Dermis microvascular lymphatic vessel endothelial cell (primary cell): ENCODE data around the gene IQGAP1. TPM values are rescaled to one million over a fixed set of nuclear protein-coding genes. Genes with fewer than 3 reads are reported as not detected.
"Not testable (repeated sequence)": the region's sequence is repeated elsewhere in the genome, so short reads cannot be mapped to it uniquely, and the experiment has no call there.

ENCODE experiments used
- DNase-seq, 2 donors: peaks; one replicate each; pipeline versions ENCODE4 v3.0.0 to v3.0.0-alpha.2; 2010; ENCODE audit warnings: low read depth in 2 of 2
- total RNA-seq: library from RNA; depleted of rRNA; stranded (reverse); fragments of >200 nt; gene quantifications from 2 replicates; pipeline ENCODE4 v1.2.1, GENCODE V29; 2014

Gene IQGAP1, protein sequence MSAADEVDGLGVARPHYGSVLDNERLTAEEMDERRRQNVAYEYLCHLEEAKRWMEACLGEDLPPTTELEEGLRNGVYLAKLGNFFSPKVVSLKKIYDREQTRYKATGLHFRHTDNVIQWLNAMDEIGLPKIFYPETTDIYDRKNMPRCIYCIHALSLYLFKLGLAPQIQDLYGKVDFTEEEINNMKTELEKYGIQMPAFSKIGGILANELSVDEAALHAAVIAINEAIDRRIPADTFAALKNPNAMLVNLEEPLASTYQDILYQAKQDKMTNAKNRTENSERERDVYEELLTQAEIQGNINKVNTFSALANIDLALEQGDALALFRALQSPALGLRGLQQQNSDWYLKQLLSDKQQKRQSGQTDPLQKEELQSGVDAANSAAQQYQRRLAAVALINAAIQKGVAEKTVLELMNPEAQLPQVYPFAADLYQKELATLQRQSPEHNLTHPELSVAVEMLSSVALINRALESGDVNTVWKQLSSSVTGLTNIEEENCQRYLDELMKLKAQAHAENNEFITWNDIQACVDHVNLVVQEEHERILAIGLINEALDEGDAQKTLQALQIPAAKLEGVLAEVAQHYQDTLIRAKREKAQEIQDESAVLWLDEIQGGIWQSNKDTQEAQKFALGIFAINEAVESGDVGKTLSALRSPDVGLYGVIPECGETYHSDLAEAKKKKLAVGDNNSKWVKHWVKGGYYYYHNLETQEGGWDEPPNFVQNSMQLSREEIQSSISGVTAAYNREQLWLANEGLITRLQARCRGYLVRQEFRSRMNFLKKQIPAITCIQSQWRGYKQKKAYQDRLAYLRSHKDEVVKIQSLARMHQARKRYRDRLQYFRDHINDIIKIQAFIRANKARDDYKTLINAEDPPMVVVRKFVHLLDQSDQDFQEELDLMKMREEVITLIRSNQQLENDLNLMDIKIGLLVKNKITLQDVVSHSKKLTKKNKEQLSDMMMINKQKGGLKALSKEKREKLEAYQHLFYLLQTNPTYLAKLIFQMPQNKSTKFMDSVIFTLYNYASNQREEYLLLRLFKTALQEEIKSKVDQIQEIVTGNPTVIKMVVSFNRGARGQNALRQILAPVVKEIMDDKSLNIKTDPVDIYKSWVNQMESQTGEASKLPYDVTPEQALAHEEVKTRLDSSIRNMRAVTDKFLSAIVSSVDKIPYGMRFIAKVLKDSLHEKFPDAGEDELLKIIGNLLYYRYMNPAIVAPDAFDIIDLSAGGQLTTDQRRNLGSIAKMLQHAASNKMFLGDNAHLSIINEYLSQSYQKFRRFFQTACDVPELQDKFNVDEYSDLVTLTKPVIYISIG (N-terminal part only)
- total RNA-seq, result 139 and 145 TPM in 2 replicates

DNA sequence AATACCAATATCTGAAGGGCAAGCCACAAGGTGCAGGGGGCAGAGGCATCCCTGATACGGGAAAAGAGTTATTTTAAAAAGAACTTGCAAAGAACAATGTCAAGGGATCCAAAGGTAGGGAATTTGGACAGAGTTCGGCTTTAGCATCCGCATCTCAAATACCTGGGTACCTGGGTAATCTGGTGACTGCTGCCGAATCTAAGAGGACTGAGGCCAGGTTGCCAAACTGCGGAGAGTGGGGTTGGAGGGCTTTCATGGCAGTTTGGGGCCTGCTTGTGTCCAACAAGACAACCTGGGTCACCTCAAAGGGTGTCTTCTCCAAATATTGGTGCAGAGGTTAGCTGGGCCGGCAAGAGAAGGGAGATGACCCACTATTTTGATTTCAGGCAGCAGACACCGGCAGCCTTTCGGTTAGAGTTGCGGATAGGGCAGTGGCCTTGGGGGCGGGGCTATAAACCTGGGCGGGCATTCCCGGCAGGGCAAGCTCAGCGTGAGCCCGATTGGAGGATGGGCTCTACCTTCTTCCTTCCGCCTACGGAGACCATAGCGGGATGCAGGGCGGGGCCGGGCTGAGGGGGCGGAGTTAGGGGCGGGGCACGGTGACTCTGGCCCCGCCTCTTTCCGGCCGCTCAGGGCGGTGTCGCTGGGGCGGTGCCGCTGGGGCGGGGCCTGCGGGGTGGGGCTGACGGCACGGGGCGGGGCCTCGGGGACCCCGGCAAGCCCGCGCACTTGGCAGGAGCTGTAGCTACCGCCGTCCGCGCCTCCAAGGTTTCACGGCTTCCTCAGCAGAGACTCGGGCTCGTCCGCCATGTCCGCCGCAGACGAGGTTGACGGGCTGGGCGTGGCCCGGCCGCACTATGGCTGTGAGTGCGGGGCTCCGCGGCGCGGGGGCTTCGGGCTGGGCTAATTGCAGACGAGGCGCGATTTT lies at the start of gene IQGAP1:
TSS of gene IQGAP1 (plus strand) at position 709 of the 928 bp plus-strand sequence. CDS start at position 809, 100 bp downstream.
- DNase-seq, result peak; percentile 93 to 94

DNA sequence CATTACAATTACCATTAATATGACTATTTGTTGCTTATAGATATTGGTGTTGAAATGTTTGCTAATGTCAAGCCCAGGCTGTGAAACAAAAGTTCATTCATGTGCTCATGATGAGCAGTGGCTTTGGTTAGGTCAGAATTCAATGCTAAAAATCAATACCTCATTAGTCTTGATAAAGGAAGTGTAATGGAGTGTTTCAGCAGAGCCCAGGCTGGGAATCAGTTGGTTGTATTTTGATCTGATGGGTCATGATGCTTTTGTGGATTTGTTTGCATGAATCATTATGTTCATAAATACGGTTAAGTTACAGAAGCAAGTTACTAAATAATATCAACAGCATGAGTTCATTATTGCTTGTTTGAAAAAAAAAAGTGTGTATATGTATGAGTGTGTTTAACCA lies 49.5 kb upstream of the IQGAP1 start:
- no peak for DNase-seq

DNA sequence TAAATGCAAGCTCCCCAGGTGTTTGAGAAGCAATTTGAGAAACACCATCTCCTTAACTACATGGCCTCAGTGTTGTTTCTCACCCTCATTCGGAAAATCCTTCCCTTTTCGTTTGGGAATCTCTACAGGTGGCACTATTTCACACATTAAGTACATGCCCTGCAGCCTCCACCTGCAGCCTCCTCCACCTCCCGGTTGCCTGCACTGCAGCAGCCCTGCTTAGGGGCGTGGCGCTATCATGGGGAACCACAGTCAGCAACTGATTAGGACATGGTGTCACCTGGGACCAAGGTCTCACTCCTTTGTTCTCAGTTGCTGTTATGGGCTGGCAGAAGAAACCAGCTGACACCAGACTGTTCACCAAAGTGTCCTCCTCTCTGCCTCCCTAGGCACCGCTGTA lies 47.7 kb upstream of the IQGAP1 start:
- DNase-seq, result no peak

DNA sequence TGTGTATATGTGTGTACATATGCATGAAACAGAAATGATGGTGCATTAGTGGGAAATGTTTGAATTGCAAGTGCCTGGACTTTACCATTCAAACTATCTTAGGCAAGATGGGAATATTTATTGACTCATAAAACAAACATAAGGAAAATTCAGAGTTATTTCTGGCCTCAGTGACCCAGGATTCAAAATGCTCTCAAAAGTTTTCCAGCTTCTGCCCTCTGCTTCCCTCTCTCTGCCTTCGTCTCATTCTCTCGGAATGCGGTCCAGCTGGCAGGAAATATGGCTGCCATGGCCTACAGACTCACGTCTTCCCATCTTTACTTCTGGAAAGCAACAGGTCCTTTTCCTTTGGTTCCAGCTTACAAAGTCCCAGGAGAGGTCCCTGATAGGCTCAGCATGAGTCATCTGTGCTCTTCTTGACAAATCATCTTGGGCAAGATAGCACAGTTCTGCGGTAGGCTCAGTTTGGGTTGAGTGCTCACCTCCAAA lies 44.7 kb upstream of the IQGAP1 start:
- peak in 1 of 2 donors; percentile 62 for DNase-seq

GRCh38 chr15:90344662-90345061 lies 43.4 kb upstream of the IQGAP1 start:
- no peak for DNase-seq

DNA sequence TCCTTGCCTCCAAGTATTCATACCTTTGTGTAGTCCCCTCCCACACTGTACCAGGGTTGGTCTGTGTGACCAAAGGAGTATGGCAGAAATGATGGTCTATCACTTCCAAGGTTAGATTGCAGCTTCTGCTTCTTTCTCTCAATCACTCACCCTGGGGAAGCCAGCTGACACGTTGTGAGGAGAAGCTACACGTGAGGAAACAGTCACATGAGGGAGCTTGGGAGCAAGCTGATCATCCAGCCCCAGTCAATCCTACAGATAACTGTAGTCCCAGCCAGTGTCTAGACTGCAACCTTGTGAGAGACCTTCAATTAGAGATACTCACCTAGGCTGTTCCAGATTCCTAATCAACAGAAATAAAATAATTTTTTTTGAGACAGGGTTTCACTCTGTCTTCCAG lies 42.2 kb upstream of the IQGAP1 start:
- DNase-seq, result no peak

DNA sequence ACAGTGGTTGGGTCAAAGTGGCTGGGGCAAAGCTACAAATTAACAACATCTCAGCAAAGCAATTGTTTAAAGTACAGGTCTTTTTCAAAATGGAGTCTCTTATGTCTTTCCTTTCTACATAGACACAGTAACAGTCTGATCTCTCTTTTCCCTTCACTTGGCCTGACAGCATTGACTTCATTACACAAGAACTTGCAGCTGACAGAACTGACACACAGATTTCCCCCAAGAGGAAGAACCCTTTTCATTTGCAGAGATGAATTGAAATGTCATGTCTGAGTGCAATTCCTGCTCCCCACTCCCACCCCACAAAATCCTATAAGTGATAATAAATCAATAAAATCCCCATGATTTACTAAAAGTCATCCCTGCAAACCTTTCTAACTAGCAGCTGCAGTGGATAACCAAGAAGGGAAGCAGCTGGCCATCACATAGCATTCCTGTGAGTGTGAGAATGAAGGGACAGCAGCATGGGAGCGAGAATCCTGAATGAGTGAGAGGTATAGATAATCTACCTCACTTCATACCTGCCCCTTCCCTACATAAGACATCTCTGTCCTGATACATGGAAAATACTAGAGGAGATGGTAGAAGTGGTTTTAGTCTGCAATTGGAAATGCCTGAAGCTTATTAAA lies 40.5 kb upstream of the IQGAP1 start:
- not testable (repeated sequence) for DNase-seq

GRCh38 chr15:90348456-90348855 lies 39.6 kb upstream of the IQGAP1 start:
- DNase-seq, result no peak

DNA sequence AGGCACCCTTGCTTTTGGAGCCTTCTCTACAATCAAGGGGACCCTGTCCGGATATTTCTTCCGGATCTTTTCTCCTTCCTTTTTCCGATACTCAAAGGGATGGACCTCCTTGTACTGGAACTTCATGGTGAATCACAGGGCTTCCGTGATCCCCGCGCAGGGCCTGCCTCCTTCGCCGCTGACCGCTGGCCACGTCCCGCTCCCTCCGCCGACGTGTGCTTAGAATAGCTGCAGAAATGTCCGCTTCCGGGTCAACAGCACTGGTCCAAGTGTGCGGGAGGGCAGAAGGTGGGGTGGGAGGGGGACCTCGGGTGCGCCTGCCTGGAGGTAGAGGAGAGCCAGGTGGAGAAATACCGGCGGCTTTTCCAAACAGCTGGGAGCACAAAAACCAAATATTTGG lies 39.0 kb upstream of the IQGAP1 start:
- DNase-seq, result no peak

DNA sequence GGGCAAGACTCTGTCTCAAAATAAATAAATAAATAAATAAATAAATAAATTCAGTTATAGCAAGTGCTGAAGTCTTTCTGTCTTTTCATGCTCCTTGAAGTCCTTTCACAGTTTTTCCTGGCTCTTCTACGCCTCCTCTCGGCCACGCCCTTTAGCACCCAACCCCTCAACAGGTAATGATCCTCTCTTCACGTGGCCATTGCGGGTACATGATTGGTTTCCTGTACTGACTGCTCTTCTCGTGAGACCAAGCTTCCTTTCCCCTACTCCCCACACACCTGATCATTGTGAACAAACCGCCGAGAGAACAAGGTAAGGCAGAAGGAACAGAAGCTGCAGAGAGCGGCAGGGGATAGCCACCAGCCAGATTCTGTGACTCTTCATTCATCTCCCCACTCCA lies 38.2 kb upstream of the IQGAP1 start:
- no peak for DNase-seq

GRCh38 chr15:90351479-90352106 lies 36.4 kb upstream of the IQGAP1 start:
- no peak for DNase-seq

- peak; percentile 95 for DNase-seq
These were observed 35.7 kb upstream of the IQGAP1 start, which contains the start of gene ZNF774 for GRCh38 chr15:90352107-90352893. ZNF774 (plus strand) TSS chr15:90352284; CDS start chr15:90354661, 2,377 bp downstream.

DNA sequence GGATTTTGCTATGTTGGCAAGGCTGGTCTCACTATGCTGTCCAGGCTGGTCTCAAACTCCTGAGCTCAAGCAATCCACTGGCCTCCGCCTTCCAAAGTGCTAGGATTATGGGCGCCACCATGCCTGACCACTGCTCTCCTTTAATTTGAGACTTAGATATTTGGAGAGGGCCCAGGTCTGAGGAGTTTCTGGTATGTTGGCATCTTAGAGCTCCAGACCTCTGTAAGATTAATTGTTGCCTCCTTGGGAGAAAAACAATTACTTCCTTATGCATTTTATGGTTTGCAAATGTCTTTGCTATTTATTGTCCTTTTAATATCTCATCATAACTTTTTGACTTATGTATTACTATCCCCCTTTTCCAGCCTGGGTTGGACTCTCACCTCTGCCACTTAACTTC lies 33.1 kb upstream of the IQGAP1 start:
- DNase-seq, result no peak

- peak in 1 of 2 donors; percentile 63 for DNase-seq
These were observed 29.7 kb upstream of the IQGAP1 start for GRCh38 chr15:90358124-90359033.

- DNase-seq, result no peak
These were observed 27.3 kb upstream of the IQGAP1 start for GRCh38 chr15:90360746-90361145.

DNA sequence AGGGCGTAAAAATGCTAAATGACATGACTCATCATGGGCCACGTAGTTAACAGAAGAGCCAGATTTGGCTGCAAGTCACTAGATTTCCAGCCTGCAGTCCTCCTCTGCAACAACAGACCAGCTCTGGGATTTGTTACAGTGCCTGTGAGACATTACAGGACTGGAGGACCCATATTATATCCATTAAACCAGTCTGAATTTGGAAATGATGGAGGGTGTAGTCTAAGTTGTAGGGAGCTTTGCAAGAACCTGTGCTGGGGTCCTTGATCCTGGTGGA lies 25.2 kb upstream of the IQGAP1 start:
- peak; percentile 58 to 83 for DNase-seq

DNA sequence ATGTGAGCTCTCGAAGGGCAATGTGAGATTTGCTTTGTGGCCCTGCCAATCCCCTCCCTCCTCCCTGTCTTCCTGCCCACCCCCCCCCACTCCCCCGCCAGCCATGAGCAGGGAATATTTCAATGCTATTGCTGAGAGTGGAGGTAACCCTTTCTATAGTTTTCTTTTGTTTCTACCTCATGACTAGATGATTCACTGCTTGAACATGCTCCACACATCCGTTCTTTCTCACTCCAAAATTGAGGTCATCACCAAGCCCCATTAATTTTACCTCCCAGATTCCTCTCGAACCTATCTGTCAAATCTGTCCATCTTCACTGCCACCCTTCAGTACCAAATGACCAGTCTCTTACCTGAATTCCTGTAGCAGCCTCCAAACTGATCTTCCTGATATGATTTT lies 23.8 kb upstream of the IQGAP1 start:
- DNase-seq, result peak in 1 of 2 donors; percentile 60
